CD14-positive monocyte (primary cell): ENCODE results near the gene APOC4. TPM values are rescaled to one million over a fixed set of nuclear protein-coding genes. Genes with fewer than 3 reads are reported as not detected.

ENCODE experiments used
- DNase-seq, 3 donors: peaks; one replicate each; pipeline ENCODE4 v3.0.0-alpha.2; 2011 to 2022
- H2AFZ ChIP-seq: 2 replicates; pipeline ENCODE4 v1.6.0; 2012; ENCODE audit warnings: mild to moderate bottlenecking, low read depth, low read length, inconsistent platforms; ENCODE audit not compliant: insufficient read depth, poor library complexity, severe bottlenecking
- H3K27ac ChIP-seq, 2 donors: 1 replicate in 1 of 2; 2 replicates in 1 of 2; pipeline ENCODE4 v1.5.1; 2012 to 2013; ENCODE audit warnings: low read length in 2 of 2, control low read depth in 1 of 2, inconsistent platforms in 1 of 2, low read depth in 1 of 2, mild to moderate bottlenecking in 1 of 2
- H3K27me3 ChIP-seq, 2 donors: one replicate each; pipeline versions ENCODE4 v1.6.0 to v1.6.1; 2011 to 2013; ENCODE audit warnings: low read length in 2 of 2; ENCODE audit not compliant: control insufficient read depth in 2 of 2, insufficient read depth in 2 of 2
- H3K36me3 ChIP-seq, 2 donors: replicated peaks in 1 of 2; 1 replicate in 1 of 2; 2 replicates in 1 of 2; pipeline versions ENCODE4 v1.5.1 to v1.6.1; 2012 to 2013; ENCODE audit warnings: low read length in 2 of 2, control low read depth in 1 of 2, inconsistent platforms in 1 of 2, mild to moderate bottlenecking in 1 of 2; ENCODE audit not compliant: insufficient read depth in 2 of 2, control insufficient read depth in 1 of 2
- H3K4me1 ChIP-seq, 2 donors: 1 replicate in 1 of 2; 2 replicates in 1 of 2; pipeline versions ENCODE4 v1.5.1 to v1.6.1; 2012 to 2013; ENCODE audit warnings: low read length in 2 of 2, control low read depth in 1 of 2, inconsistent platforms in 1 of 2, mild to moderate bottlenecking in 1 of 2, moderate library complexity in 1 of 2; ENCODE audit not compliant: insufficient read depth in 2 of 2, control insufficient read depth in 1 of 2
- H3K4me2 ChIP-seq: replicated peaks from 2 replicates; pipeline ENCODE3; 2012; ENCODE audit warnings: low read length, moderate library complexity, mild to moderate bottlenecking; ENCODE audit not compliant: poor library complexity, severe bottlenecking; ENCODE audit errors: extremely low read depth
- H3K4me3 ChIP-seq, 3 experiments: fragments of 200-600 bp in 1 of 3; sonication (generic) in 1 of 3; replicated peaks in 1 of 3; 1 replicate in 2 of 3; 2 replicates in 1 of 3; pipeline ENCODE4 v1.5.1; 2011 to 2013; ENCODE audit warnings: low read length in 3 of 3, mild to moderate bottlenecking in 3 of 3, control low read depth in 2 of 3, low read depth in 2 of 3, inconsistent platforms in 1 of 3, moderate library complexity in 1 of 3
- H3K79me2 ChIP-seq: 2 replicates; pipeline ENCODE4 v1.6.0; 2012; ENCODE audit warnings: mild to moderate bottlenecking, control low read depth, inconsistent platforms, low read length, moderate library complexity; ENCODE audit not compliant: insufficient read depth
- H3K9ac ChIP-seq: 2 replicates; pipeline ENCODE4 v1.6.0; 2017; ENCODE audit warnings: low read length, mild to moderate bottlenecking; ENCODE audit not compliant: insufficient read depth, poor library complexity, severe bottlenecking
- H3K9me3 ChIP-seq, 2 donors: replicated peaks in 1 of 2; 1 replicate in 1 of 2; 2 replicates in 1 of 2; pipeline versions ENCODE4 v1.5.1 to v1.6.1; 2012 to 2013; ENCODE audit warnings: low read length in 2 of 2, control low read depth in 1 of 2; ENCODE audit not compliant: control insufficient read depth in 1 of 2, insufficient read depth in 1 of 2
- H4K20me1 ChIP-seq: 2 replicates; pipeline ENCODE4 v1.6.0; 2012; ENCODE audit warnings: mild to moderate bottlenecking, low read length, control low read depth, moderate library complexity; ENCODE audit not compliant: insufficient read depth
- H3K27ac Mint-ChIP-seq, 7 donors: one replicate each; pipeline ENCODE4 v1.8.0; 2020; ENCODE audit warnings: mild to moderate bottlenecking in 7 of 7, mixed read lengths in 7 of 7, moderate library complexity in 6 of 7, inconsistent platforms in 2 of 7
- H3K27me3 Mint-ChIP-seq, 3 donors: one replicate each; pipeline ENCODE4 v1.8.0; 2021 to 2022; ENCODE audit warnings: low read depth in 3 of 3, mild to moderate bottlenecking in 3 of 3, mixed read lengths in 3 of 3, moderate library complexity in 3 of 3, inconsistent platforms in 1 of 3
- H3K36me3 Mint-ChIP-seq, 2 donors: one replicate each; pipeline ENCODE4 v1.8.0; 2020; ENCODE audit warnings: mixed read lengths in 2 of 2, inconsistent platforms in 1 of 2, mild to moderate bottlenecking in 1 of 2
- H3K4me1 Mint-ChIP-seq: one replicate; pipeline ENCODE4 v1.8.0; 2020; ENCODE audit warnings: mild to moderate bottlenecking, mixed read lengths
- H3K4me3 Mint-ChIP-seq, 2 donors: one replicate each; pipeline ENCODE4 v1.8.0; 2020; ENCODE audit warnings: mild to moderate bottlenecking in 2 of 2, mixed read lengths in 2 of 2, moderate library complexity in 1 of 2
- H3K9me3 Mint-ChIP-seq, 7 donors: one replicate each; pipeline ENCODE4 v1.8.0; 2020 to 2022; ENCODE audit warnings: mixed read lengths in 7 of 7, mild to moderate bottlenecking in 6 of 7, moderate library complexity in 6 of 7, inconsistent platforms in 2 of 7
- WGBS: methylation state at CpG from one replicate; pipeline ENCODE4 v1.1.5; 2013; ENCODE audit warnings: missing lambda C conversion rate; ENCODE audit not compliant: insufficient coverage; 5-methylcytosine and 5-hydroxymethylcytosine counted together
- intact Hi-C, 2 donors: fragments of 100-400 bp; cut with micrococcal nuclease; formaldehyde crosslinking; loops; one replicate each; pipeline versions ENCODE4 v1.15.0 to v1.15.1; 2023
- polyA minus RNA-seq: library from RNA; depleted of rRNA, polyadenylated mRNA; stranded (reverse); fragments of >200 nt; gene quantifications from 2 replicates; pipeline ENCODE4 v1.2.3, GENCODE V29; 2012
- polyA plus RNA-seq, 3 donors: library from polyadenylated mRNA; depleted of rRNA in 1 of 3; unstranded in 2 of 3; stranded (reverse) in 1 of 3; fragments of 300-500 nt in 2 of 3; fragments of >200 nt in 1 of 3; fragmentation: Illumina TruSeq in 2 of 3; gene quantifications; 1 replicate in 2 of 3; 2 replicates in 1 of 3; pipeline ENCODE4 v1.2.3, GENCODE V29; 2012 to 2021
- total RNA-seq, 12 experiments: library from RNA in 1 of 12; stranded (reverse) in 1 of 12; fragments of 120-200 nt in 1 of 12; gene quantifications; one replicate each; pipeline ENCODE4 v1.2.4 and lab custom pipeline; 2013 to 2026; ENCODE audit warnings: mixed read lengths in 6 of 12, inconsistent platforms in 1 of 12
- TF ChIP-seq, protein P1 (sequence below): fragments of 200-600 bp; IDR thresholded peaks from one replicate; pipeline ENCODE4 v1.8.0; 2022; ENCODE audit warnings: antibody characterized with exemption, mild to moderate bottlenecking

Gene APOC4, protein sequence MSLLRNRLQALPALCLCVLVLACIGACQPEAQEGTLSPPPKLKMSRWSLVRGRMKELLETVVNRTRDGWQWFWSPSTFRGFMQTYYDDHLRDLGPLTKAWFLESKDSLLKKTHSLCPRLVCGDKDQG
- not detected for total RNA-seq (2013)
- polyA plus RNA-seq: not detected
- polyA minus RNA-seq: not detected in 2 replicates
- total RNA-seq (lab: John Stamatoyannopoulos, UW): 0 reads per million in 11 experiments

- 94% methylated on average over 9 of the region's 14 CpGs for WGBS
- H3K4me1 Mint-ChIP-seq: peaks cover 19% of the 10 kb centered on the region
- no peak within 1 kb of the TSS for H3K4me3 Mint-ChIP-seq
- H3K27ac Mint-ChIP-seq: peak within 1 kb of the TSS in 1 of 7 donors; percentile 4
- no peaks in the 10 kb centered on the region for H3K9me3 ChIP-seq
- H3K4me2 ChIP-seq: no peak within 1 kb of the TSS
- no peak for DNase-seq
- TF ChIP-seq, protein P1, sequence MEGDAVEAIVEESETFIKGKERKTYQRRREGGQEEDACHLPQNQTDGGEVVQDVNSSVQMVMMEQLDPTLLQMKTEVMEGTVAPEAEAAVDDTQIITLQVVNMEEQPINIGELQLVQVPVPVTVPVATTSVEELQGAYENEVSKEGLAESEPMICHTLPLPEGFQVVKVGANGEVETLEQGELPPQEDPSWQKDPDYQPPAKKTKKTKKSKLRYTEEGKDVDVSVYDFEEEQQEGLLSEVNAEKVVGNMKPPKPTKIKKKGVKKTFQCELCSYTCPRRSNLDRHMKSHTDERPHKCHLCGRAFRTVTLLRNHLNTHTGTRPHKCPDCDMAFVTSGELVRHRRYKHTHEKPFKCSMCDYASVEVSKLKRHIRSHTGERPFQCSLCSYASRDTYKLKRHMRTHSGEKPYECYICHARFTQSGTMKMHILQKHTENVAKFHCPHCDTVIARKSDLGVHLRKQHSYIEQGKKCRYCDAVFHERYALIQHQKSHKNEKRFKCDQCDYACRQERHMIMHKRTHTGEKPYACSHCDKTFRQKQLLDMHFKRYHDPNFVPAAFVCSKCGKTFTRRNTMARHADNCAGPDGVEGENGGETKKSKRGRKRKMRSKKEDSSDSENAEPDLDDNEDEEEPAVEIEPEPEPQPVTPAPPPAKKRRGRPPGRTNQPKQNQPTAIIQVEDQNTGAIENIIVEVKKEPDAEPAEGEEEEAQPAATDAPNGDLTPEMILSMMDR: no peak
- H3K36me3 Mint-ChIP-seq: peaks cover 0 to 2% of the 10 kb centered on the region in 2 donors
- H3K9me3 Mint-ChIP-seq: no peaks in the 10 kb centered on the region
- H3K9ac ChIP-seq: no peak within 1 kb of the TSS
- no peaks in the 10 kb centered on the region for H3K27me3 ChIP-seq
- intact Hi-C loops: no loop called here
- no peak within 1 kb of the TSS for H3K27ac ChIP-seq
- peaks cover 3 to 7% (median 5%) of the 10 kb centered on the region in 3 donors for H3K27me3 Mint-ChIP-seq
- peaks cover 9 to 15% of the 10 kb centered on the region in 2 donors for H3K4me1 ChIP-seq
- H4K20me1 ChIP-seq: no peaks in the 10 kb centered on the region
- no peak within 1 kb of the TSS for H3K4me3 ChIP-seq
- no peaks in the 10 kb centered on the region for H3K36me3 ChIP-seq
- H2AFZ ChIP-seq: no peak within 1 kb of the TSS
- no peaks in the 10 kb centered on the region for H3K79me2 ChIP-seq
Observed at GRCh38 chr19:44942067-44942571, at the start of gene APOC4. APOC4 (plus strand) TSS chr19:44942237; CDS start chr19:44942278, 41 bp downstream.

- peaks cover 24% of the 10 kb centered on the region for H3K4me1 Mint-ChIP-seq
- H3K27me3 Mint-ChIP-seq: no peaks in the 10 kb centered on the region
- peak overlapping the region in 1 of 2 donors; percentile 8 for H3K4me3 Mint-ChIP-seq
- H3K9ac ChIP-seq: no peak overlapping the region
- no peaks in the 10 kb centered on the region for H3K27me3 ChIP-seq
- peaks cover 22% of the 10 kb centered on the region for H3K79me2 ChIP-seq
- H3K9me3 Mint-ChIP-seq: peaks cover 0 to 2% (median 0%) of the 10 kb centered on the region in 7 donors
- TF ChIP-seq, protein P1: no peak
- H3K36me3 ChIP-seq: peaks cover 50 to 53% of the 10 kb centered on the region in 2 donors
- peaks cover 14% of the 10 kb centered on the region for H4K20me1 ChIP-seq
- no peak overlapping the region for H3K27ac ChIP-seq
- no peaks in the 10 kb centered on the region for H3K9me3 ChIP-seq
- DNase-seq: no peak
- H3K4me2 ChIP-seq: no peak overlapping the region
- H3K4me1 ChIP-seq: peaks cover 20 to 25% of the 10 kb centered on the region in 2 donors
- no peak overlapping the region for H3K4me3 ChIP-seq
- 95% methylated on average over 6 of the region's 7 CpGs for WGBS
- H3K36me3 Mint-ChIP-seq: peaks cover 49 to 55% of the 10 kb centered on the region in 2 donors
- intact Hi-C loops: no loop called here
- H2AFZ ChIP-seq: no peak overlapping the region
- peak overlapping the region in 3 of 7 donors; percentile 44 to 58 (median 46) for H3K27ac Mint-ChIP-seq
Observed at GRCh38 chr19:44892932-44893331, 49.1 kb upstream of the APOC4 start.
